Measurements from ENCODE around the gene TANK. TPM values are rescaled to one million over a fixed set of nuclear protein-coding genes. Genes with fewer than 3 reads are reported as not detected.

Gene TANK
- total and polyA plus RNA-seq, 2 of the 13 experiments (the other 11 are each of a cell fraction or from before 2014, with no cell fraction given): 66.9 to 96.1 TPM

DNA sequence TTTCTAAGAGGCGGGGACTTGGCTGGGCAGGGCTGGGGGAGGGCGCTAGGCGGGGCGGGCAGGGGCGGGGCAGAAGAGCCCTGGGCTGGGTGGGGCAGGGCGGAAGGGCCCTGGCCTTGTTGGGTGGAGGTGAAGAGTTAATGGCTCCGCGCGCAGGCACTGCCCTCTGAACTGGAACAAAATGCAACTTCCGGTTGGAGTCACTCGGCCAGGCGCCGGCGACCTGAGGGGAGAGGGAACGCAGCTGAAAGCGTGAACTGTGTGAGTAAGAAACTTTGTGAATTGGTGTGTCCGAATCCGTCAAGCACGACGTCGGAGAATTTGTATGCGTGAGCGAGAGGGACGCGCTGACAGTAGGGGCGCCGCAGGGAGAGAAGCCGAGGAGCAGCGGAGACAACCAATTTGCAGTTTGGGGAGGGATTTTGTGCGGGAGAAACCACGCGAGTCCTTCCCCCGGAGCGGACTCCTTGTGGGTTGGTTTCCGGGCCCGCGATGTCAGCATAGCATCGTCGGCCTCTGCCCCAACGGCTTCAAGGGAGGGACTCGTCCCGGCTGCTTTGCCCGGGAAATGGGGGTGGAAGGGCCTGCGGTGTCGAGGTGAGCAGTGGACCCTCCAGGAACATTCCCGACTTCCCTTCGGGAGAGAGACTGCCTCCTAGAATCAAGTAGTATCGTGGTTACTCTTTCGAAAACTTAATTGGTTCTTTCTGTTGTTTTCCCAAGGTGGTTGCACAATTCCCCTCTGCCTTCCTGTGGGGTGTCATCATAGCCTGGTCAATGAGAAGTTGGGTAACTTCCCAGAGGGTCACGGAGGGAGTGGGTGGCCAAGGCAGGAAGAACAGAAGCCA, at the start of gene TANK (continued):
- TF ChIP-seq, protein P1, sequence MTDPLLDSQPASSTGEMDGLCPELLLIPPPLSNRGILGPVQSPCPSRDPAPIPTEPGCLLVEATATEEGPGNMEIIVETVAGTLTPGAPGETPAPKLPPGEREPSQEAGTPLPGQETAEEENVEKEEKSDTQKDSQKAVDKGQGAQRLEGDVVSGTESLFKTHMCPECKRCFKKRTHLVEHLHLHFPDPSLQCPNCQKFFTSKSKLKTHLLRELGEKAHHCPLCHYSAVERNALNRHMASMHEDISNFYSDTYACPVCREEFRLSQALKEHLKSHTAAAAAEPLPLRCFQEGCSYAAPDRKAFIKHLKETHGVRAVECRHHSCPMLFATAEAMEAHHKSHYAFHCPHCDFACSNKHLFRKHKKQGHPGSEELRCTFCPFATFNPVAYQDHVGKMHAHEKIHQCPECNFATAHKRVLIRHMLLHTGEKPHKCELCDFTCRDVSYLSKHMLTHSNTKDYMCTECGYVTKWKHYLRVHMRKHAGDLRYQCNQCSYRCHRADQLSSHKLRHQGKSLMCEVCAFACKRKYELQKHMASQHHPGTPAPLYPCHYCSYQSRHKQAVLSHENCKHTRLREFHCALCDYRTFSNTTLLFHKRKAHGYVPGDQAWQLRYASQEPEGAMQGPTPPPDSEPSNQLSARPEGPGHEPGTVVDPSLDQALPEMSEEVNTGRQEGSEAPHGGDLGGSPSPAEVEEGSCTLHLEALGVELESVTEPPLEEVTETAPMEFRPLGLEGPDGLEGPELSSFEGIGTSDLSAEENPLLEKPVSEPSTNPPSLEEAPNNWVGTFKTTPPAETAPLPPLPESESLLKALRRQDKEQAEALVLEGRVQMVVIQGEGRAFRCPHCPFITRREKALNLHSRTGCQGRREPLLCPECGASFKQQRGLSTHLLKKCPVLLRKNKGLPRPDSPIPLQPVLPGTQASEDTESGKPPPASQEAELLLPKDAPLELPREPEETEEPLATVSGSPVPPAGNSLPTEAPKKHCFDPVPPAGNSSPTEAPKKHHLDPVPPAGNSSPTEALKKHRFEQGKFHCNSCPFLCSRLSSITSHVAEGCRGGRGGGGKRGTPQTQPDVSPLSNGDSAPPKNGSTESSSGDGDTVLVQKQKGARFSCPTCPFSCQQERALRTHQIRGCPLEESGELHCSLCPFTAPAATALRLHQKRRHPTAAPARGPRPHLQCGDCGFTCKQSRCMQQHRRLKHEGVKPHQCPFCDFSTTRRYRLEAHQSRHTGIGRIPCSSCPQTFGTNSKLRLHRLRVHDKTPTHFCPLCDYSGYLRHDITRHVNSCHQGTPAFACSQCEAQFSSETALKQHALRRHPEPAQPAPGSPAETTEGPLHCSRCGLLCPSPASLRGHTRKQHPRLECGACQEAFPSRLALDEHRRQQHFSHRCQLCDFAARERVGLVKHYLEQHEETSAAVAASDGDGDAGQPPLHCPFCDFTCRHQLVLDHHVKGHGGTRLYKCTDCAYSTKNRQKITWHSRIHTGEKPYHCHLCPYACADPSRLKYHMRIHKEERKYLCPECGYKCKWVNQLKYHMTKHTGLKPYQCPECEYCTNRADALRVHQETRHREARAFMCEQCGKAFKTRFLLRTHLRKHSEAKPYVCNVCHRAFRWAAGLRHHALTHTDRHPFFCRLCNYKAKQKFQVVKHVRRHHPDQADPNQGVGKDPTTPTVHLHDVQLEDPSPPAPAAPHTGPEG (CRISPR knock-in tag; IDR thresholded peaks at IDR 0.05): peak; percentile 80; the same call in 1 of the 2 replicates
- peak; percentile 80; the same call in 1 of the 2 replicates for TF ChIP-seq ZNF619 (CRISPR knock-in tag; IDR thresholded peaks at IDR 0.05)
- TF ChIP-seq HNRNPLL (IDR thresholded peaks at IDR 0.05; ENCODE audit: low read depth, low read length, poor library complexity, severe bottlenecking): peak; percentile 61
- no peak for TF ChIP-seq ZNF326 (CRISPR knock-in tag; IDR thresholded peaks at IDR 0.05; ENCODE audit: borderline replicate concordance)
- TF ChIP-seq, protein P2, sequence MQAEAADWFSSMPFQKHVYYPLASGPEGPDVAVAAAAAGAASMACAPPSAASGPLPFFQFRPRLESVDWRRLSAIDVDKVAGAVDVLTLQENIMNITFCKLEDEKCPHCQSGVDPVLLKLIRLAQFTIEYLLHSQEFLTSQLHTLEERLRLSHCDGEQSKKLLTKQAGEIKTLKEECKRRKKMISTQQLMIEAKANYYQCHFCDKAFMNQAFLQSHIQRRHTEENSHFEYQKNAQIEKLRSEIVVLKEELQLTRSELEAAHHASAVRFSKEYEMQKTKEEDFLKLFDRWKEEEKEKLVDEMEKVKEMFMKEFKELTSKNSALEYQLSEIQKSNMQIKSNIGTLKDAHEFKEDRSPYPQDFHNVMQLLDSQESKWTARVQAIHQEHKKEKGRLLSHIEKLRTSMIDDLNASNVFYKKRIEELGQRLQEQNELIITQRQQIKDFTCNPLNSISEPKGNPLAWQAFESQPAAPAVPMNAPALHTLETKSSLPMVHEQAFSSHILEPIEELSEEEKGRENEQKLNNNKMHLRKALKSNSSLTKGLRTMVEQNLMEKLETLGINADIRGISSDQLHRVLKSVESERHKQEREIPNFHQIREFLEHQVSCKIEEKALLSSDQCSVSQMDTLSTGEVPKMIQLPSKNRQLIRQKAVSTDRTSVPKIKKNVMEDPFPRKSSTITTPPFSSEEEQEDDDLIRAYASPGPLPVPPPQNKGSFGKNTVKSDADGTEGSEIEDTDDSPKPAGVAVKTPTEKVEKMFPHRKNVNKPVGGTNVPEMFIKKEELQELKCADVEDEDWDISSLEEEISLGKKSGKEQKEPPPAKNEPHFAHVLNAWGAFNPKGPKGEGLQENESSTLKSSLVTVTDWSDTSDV (CRISPR knock-in tag; IDR thresholded peaks at IDR 0.05): 0 out of 2 replicates have a peak, but pooled peaks have one; percentile 64
- TF ChIP-seq, protein P3, sequence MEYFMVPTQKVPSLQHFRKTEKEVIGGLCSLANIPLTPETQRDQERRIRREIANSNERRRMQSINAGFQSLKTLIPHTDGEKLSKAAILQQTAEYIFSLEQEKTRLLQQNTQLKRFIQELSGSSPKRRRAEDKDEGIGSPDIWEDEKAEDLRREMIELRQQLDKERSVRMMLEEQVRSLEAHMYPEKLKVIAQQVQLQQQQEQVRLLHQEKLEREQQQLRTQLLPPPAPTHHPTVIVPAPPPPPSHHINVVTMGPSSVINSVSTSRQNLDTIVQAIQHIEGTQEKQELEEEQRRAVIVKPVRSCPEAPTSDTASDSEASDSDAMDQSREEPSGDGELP (IDR thresholded peaks at IDR 0.05; ENCODE audit: borderline replicate concordance, low read depth): peak; percentile 60; the same call in 1 of the 2 replicates
- 0 out of 2 replicates have a peak, but pooled peaks have one; percentile 48 for TF ChIP-seq ZNF33A (CRISPR knock-in tag; IDR thresholded peaks at IDR 0.05; ENCODE audit: borderline replicate concordance)
- TF ChIP-seq, protein P4, sequence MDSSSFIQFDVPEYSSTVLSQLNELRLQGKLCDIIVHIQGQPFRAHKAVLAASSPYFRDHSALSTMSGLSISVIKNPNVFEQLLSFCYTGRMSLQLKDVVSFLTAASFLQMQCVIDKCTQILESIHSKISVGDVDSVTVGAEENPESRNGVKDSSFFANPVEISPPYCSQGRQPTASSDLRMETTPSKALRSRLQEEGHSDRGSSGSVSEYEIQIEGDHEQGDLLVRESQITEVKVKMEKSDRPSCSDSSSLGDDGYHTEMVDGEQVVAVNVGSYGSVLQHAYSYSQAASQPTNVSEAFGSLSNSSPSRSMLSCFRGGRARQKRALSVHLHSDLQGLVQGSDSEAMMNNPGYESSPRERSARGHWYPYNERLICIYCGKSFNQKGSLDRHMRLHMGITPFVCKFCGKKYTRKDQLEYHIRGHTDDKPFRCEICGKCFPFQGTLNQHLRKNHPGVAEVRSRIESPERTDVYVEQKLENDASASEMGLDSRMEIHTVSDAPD (CRISPR knock-in tag; IDR thresholded peaks at IDR 0.05): no peak
- TF ChIP-seq MED1 (CRISPR knock-in tag; IDR thresholded peaks at IDR 0.05): peak; percentile 97
- peak; percentile 76; the same call in 1 of the 2 replicates for TF ChIP-seq KLF15 (CRISPR knock-in tag; IDR thresholded peaks at IDR 0.05; ENCODE audit: borderline replicate concordance)
- TF ChIP-seq ZNF496 (CRISPR knock-in tag; IDR thresholded peaks at IDR 0.05; ENCODE audit: insufficient replicate concordance): no peak
- no peak for TF ChIP-seq ZFAT (CRISPR knock-in tag; conservative IDR thresholded peaks at IDR 0.05)
- TF ChIP-seq ZSCAN22 (CRISPR knock-in tag; IDR thresholded peaks at IDR 0.05): peak; percentile 67; the same call in 1 of the 2 replicates
- TF ChIP-seq HMGA1 (CRISPR knock-in tag; conservative IDR thresholded peaks at IDR 0.05): no peak
- peak; percentile 16; the same call in 1 of the 2 replicates for TF ChIP-seq RFX3 (CRISPR knock-in tag; IDR thresholded peaks at IDR 0.05)

Data from HepG2 (cell line).